ENCODE data around the gene HECW1. TPM values are rescaled to one million over a fixed set of nuclear protein-coding genes. Genes with fewer than 3 reads are reported as not detected.
A peak's percentile ranks its signal among the peaks of the same experiment; 100 is the strongest.

HECW1 gene
- total and polyA plus RNA-seq, 2 of the 13 experiments (the other 11 are each of a cell fraction or from before 2014, with no cell fraction given) = not detected

DNA sequence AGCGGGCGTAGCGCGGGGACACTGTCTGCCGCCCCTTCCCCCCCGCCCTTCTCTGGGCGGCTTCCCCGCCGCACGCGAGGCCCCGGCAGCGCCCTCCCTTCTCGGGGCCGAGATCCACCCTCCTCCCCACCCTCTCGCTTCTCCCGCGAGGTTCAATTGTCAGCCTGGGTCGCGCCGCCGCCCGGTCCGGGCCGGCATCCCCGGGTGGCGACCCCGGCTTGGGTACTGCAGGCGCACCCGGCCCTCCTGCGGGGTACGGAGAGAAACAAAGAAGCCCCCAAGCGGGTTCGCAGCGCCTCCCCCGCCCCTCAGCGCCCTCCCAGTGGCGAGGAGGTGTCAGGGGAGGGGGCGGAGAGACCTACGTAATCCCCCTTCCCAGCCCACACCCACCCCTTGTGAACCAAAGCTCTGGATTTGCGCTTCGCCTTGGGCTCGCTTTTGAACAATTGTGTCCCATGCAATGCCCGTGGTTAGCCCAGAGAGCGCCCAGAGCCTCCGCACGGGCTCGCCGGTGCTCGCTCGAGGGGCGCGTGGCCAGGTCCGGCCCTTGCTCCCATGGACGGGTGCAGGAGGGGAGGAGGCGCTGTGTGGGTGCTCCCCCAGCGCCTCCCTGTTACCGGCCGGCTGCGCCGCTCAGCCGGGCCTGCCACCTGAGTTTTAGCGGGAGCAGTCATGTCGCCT, 634 bp downstream of the HECW1 start:
- Histone ChIP-seq H2AFZ (ENCODE audit: low read length) (no peak overlapping the region), H3K4me1 (ENCODE audit: insufficient read depth, low read length) (no peaks in the 10 kb centered on the region), H3K27me3 (ENCODE audit: control insufficient read depth in 1 of 2, insufficient read depth in 2 of 2, low read length in 2 of 2) (peaks cover 1 to 48% of the 10 kb centered on the region in 2 experiments), H3K79me2 (ENCODE audit: insufficient read depth, low read length) (no peaks in the 10 kb centered on the region), H4K20me1 (ENCODE audit: insufficient read depth, low read length) (no peaks in the 10 kb centered on the region), H3K27ac (ENCODE audit: extremely low read length, insufficient read depth, low read length) (no peak overlapping the region), H3K9ac (ENCODE audit: insufficient read depth, low read depth, low read length) (no peak overlapping the region), H3K4me2 (ENCODE audit: low read depth, low read length) (no peak overlapping the region), H3K4me3 (replicated peaks in 1 of 3; ENCODE audit: insufficient read depth in 1 of 3, low read depth in 2 of 3, low read length in 3 of 3) (no peak overlapping the region), H3K36me3 (replicated peaks in 1 of 2; ENCODE audit: control insufficient read depth in 1 of 2, insufficient read depth in 2 of 2, low read length in 2 of 2) (no peaks in the 10 kb centered on the region), H3K9me3 (ENCODE audit: low read length) (no peaks in the 10 kb centered on the region)
- CTCF ChIA-PET (ENCODE audit: low intra/inter-chr PET ratio, low total read pairs) = no interaction called here
- POLR2A ChIA-PET = no interaction called here
- TF ChIP-seq ZFP90 (CRISPR knock-in tag; IDR thresholded peaks at IDR 0.05; ENCODE audit: borderline replicate concordance) = no peak
- TF ChIP-seq, protein P1, sequence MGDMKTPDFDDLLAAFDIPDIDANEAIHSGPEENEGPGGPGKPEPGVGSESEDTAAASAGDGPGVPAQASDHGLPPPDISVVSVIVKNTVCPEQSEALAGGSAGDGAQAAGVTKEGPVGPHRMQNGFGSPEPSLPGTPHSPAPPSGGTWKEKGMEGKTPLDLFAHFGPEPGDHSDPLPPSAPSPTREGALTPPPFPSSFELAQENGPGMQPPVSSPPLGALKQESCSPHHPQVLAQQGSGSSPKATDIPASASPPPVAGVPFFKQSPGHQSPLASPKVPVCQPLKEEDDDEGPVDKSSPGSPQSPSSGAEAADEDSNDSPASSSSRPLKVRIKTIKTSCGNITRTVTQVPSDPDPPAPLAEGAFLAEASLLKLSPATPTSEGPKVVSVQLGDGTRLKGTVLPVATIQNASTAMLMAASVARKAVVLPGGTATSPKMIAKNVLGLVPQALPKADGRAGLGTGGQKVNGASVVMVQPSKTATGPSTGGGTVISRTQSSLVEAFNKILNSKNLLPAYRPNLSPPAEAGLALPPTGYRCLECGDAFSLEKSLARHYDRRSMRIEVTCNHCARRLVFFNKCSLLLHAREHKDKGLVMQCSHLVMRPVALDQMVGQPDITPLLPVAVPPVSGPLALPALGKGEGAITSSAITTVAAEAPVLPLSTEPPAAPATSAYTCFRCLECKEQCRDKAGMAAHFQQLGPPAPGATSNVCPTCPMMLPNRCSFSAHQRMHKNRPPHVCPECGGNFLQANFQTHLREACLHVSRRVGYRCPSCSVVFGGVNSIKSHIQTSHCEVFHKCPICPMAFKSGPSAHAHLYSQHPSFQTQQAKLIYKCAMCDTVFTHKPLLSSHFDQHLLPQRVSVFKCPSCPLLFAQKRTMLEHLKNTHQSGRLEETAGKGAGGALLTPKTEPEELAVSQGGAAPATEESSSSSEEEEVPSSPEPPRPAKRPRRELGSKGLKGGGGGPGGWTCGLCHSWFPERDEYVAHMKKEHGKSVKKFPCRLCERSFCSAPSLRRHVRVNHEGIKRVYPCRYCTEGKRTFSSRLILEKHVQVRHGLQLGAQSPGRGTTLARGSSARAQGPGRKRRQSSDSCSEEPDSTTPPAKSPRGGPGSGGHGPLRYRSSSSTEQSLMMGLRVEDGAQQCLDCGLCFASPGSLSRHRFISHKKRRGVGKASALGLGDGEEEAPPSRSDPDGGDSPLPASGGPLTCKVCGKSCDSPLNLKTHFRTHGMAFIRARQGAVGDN (CRISPR knock-in tag; IDR thresholded peaks at IDR 0.05) = peak; percentile 25; the same call in 1 of the 2 replicates
- FAIRE-seq (no peak), DNase-seq (ENCODE audit: low spot score) (no peak), ATAC-seq (peak; percentile 69)
- intact Hi-C loops (cut with micrococcal nuclease; ENCODE audit: unreplicated experiment) = no loop called here
- BruUV-seq (replicated peaks) = no TSS peak
- WGBS (ENCODE audit: low lambda C conversion rate) = 0% methylated on average over 2 of the region's 64 CpGs
- in situ Hi-C loops (cut with HindIII; ENCODE audit: extremely low pct_ligation_motif_present, low pct_unique_long_range_greater_than_20kb) = no loop called here

Data from HepG2 (cell line).